GM18861 (cell line): ENCODE results near the gene PIGH.

Experiments used
- ATAC-seq: cut with Tn5 transposase; IDR thresholded peaks from one replicate; pipeline ENCODE4 v1.9.1; 2021; ENCODE audit not compliant: unreplicated experiment

PIGH gene

DNA sequence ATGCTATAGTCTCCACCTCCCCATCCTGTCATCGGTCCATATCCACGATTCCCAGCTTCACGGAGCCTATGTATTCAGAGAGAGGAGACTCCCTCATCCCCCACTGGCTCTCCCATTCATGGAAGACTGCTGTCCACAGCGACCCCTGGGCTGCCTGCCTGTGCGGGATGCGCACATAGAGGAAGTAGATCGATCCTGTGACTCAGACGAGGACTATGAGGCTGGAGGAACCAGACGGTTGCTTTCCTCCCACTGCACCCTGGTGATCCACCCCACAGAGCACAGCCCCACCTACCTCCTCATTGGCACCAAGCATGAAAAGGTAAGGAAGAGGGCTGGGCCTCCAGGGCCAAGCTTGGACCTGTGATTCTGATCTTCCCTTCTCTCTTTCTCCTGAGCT is 24.4 kb downstream of the PIGH start:
- no peak for ATAC-seq

- ATAC-seq = no peak
Observed at GRCh38 chr14:67574806-67575205, 25.3 kb downstream of the PIGH start.

DNA sequence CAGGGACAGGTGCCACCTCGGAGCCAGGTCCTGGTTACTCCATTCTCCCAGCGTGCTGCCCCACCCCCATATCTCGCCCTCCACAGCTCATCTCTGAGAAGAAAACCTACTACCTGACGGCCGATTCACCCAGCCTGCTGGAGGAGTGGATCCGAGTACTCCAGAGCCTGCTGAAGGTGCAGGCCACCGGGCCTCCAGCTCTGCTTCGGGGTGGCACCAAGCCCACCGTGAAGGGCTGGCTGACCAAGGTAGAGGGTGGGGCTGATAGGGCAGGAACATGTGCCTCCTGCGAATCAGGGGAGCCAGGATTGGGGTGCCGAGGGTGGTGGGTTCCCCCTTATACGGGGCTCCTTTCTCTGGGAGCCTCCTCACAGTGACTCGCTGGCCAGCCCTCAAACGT is 25.9 kb downstream of the PIGH start:
- no peak for ATAC-seq

DNA sequence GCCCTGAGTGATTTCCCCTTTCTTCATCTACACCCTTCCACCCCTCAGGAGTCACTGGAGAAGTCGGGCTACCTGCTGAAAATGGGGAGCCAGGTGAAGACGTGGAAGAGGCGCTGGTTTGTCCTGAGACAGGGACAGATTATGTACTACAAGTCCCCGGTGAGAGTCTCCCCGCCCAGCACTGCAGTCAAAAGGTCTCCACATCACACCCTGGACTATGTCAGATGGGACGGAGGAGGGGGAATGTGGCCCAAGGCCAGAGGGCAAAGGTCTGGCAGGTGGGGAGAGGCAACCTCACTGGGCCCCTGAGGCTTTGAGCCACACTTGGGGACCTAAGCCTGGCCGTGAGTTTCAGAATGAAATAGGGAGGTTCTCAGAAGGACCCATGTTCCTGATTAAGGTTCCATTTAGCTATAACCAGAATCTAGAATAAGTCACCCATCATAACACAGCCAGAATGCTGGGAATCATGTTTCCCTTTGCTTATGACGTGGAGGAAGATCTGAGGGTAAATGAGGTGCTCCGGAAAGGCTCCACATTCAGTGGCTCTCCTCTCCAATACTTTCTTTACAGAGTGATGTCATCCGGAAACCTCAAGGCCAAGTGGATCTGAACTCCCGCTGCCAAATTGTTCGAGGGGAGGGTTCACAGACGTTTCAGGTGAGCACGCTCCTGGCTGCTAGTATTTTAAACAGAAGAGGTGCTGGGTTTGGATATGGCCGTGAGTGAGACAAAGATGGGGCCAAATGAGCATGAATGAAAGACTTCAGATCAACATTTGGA is 26.6 kb downstream of the PIGH start:
- no peak for ATAC-seq

GRCh38 chr14:67572608-67573007 is 27.5 kb downstream of the PIGH start:
- no peak for ATAC-seq

- no peak for ATAC-seq
Observed at GRCh38 chr14:67571991-67572323, 28.1 kb downstream of the PIGH start.

DNA sequence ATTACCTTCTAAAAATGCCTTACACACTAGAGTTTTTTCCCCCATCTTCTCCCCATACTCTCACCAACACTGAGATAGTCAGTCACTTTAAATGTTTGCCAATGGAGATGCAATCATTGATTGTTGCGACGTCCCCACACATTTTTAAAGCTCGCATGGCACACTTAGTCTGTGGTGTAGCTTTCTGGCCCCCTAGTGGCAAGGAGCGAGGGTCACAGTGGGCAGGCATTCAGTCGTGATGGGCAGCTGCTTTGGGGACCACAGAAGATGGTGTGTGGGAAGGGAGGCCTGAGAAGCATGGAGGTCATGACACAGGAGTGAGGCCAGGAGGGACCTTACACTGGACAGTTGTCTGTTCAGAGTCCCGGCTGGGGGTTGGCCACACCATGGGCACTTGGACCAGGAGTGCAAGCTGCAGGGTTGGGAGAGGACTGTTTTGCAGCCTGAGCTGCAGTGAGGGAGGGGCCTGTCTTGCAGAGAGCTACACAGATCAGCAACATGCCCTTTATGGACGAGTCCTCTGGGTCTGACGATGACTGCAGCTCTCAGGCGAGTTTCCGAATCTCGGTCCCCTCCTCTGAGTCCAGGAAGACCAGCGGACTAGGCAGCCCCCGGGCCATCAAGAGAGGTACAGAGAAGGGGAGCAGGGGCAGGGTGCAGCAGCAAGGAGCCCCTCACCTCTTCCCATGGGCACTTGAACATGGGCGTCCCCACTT is 28.6 kb downstream of the PIGH start:
- no peak for ATAC-seq

DNA sequence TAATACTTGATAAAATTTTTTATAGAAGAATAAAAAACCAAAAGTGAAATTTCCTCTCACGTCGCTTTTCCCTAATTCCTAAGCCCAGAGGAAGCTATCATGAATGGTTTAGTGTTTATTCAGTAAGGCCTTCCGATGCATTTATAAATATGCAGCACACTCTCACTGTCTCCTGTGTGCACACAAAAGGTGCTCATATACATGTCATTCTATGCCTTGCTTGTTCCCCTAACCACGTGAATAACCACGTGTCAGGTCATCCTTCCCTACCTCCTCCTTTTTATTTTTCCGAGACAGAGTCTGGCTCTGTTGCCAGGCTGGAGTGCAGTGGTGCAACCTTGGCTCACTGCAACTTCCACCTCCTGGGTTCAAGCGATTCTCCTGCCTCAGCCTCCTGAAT is 29.6 kb downstream of the PIGH start:
- no peak for ATAC-seq

- no peak for ATAC-seq
Observed at GRCh38 chr14:67569651-67570290, 30.3 kb downstream of the PIGH start.

DNA sequence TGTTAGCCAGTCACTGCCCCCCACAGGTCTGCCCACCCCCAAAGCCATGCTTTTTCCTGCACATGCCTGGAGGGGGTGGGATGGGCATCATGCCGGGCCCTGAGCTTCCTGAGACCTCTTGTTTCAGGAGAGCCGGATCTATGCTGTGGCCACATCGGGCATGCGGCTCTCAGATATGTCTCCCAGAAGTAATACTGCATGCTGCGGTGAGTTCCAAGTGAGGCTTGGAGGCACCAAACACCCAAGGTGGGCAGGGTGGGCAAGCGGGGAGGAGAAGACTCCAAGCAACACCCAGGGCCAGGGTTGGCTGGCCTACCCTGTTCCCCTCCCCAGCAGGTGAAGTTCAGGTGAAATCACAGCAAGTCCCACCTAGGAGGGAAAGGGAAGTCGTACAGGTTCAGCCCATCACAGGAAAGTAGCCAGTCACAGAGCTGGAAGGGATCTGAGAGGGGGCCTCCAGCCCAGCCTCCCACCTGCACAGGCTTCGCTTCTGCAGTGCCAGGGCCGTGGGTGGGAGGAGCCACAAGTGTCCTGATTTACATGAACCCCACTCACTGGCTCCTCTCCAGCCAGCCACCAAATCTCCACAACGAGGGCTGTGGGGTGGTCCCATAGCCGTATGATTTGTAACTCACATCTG is 30.9 kb downstream of the PIGH start:
- no peak for ATAC-seq

DNA sequence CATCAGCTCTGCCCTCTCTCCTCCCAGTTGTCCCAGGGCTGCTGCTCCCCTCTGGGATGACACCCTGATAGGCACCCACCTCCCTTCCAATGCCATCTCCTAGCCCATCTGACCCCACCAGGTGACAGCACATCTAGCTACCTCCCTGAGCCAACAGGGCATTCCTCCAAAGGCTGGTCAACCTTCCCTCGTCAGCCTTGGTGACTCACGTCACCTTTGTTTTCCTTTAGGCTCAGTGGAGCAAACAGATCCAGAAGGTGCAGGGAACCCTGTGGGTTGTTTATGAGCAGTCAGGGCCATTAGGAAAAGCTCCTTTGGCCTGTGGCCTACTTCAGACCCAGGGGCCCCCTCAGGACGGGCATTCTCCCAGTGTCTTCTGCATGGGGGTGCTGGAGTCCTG is 32.4 kb downstream of the PIGH start:
- no peak for ATAC-seq

- no peak for ATAC-seq
Observed at GRCh38 chr14:67566908-67567307, 33.2 kb downstream of the PIGH start.

DNA sequence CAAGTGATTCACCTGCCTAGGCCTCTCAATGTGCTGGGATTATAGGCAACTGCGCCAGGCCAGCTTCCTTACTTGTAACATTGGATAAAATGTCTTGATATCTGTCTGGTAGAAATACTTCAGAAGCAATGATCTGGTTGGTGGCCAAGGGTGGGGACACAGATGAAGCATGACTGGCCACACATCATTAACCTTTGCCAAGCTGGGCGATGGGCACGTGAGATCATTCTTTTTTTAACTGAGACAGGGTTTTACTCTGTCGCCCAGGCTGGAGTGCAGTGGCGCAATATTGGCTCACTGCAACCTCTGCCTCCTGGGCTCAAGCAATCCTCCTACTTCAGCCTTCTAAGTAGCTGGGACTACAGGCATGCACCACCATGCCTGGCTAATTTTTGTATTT is 35.8 kb downstream of the PIGH start:
- no peak for ATAC-seq

- no peak for ATAC-seq
Observed at GRCh38 chr14:67562776-67563150, 37.3 kb downstream of the PIGH start.

- ATAC-seq = no peak
Observed at GRCh38 chr14:67562025-67562775, 37.9 kb downstream of the PIGH start.

DNA sequence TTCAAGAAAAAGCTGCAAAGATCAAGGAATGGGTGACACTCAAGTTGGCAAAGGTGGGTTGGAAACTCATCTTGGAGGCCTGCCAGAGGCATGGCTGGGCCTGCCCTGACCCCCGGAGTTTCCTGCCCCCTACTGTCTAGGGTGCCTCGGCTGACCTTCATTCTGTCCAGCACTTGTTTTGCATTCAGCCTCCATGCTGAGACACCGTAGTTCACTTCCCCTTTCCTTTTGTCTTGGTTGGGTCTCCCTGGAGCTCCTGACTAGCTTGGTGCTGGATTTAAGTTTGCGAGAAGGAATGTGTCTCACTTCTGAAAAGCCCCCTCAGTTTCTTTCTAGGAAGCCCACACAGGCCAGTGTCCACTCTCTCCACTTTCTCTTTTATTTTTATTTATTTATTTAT is 40.4 kb downstream of the PIGH start:
- no peak for ATAC-seq

- ATAC-seq = no peak
Observed at GRCh38 chr14:67557656-67558055, 42.4 kb downstream of the PIGH start.

- ATAC-seq = no peak
Observed at GRCh38 chr14:67557118-67557517, 43.0 kb downstream of the PIGH start.

- ATAC-seq = no peak
Observed at GRCh38 chr14:67556671-67557070, 43.4 kb downstream of the PIGH start.

DNA sequence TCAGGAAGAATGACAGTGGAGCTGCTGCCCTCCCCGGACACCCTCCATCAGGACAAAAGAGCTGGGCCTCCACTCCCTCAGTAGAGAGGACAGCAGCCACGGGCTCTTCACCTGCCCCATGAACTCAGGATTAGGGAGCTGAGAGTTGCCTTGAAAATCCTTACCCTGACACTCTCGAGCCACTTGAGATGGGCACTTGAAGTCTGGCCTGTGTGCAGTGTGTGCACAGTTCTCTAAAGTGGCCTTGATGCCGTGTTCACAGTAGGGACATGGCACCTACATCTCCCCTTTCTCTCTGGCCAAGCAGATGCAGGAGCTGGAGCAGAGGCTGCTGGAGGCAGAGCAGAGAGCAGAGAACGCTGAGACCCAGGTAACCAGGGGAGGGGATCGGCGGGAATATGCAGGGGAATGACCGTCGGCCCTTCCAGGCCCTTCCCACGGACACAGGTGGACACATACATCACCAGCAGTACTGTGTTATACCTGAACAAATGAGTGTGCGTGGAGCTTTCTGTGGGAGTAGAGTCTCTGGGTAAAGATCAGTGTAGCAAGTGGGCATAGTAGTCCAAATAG is 44.5 kb downstream of the PIGH start:
- no peak for ATAC-seq

DNA sequence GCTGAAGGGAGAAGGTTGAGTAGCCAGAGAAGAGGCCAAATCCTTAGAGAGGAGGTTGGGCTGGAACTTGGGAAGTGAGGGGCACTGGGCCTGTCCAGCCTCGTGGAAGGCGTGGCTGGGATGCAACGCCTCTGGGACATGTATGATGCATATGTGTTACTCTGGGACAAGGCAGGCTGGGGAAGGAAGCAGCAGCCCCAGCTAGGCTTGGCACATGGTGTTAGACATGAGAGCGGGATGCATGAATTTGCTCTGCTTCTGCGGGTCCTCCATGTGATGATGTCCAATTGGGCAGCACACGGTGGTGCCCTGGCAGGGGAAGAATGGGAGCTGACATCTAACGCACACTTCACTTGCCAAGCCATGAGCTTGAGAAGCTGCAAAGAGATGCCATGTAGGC is 45.7 kb downstream of the PIGH start:
- ATAC-seq = no peak
